HepG2 (cell line): Measurements from ENCODE around the gene YEATS4. TPM values are rescaled to one million over a fixed set of nuclear protein-coding genes. Genes with fewer than 3 reads are reported as not detected.

Source experiments
- ARHGAP35 ChIP-seq: sonication (generic); formaldehyde crosslinking; IDR thresholded peaks from 2 replicates; pipeline ENCODE4 v1.9.0; 2022; ENCODE audit warnings: mild to moderate bottlenecking, inconsistent platforms, moderate library complexity, missing genetic modification reagents, borderline replicate concordance
- KAT2B ChIP-seq: fragments of 150-350 bp; IDR thresholded peaks from 2 replicates; pipeline ENCODE4 v1.6.1; 2014; ENCODE audit warnings: low read depth, low read length, borderline replicate concordance
- PHF21A ChIP-seq: sonication (generic); formaldehyde crosslinking; IDR thresholded peaks from 2 replicates; pipeline ENCODE4 v1.5.0; 2020; ENCODE audit warnings: mild to moderate bottlenecking, missing genetic modification reagents
- PRPF4 ChIP-seq: fragments of 200-400 bp; formaldehyde crosslinking; IDR thresholded peaks from 2 replicates; pipeline ENCODE4 v1.6.1; 2016; ENCODE audit warnings: low read length, low read depth; ENCODE audit not compliant: poor library complexity, severe bottlenecking
- RCOR2 ChIP-seq: IDR thresholded peaks from 2 replicates; pipeline ENCODE4 v1.6.1; 2016; ENCODE audit warnings: missing biosample characterization, missing genetic modification reagents
- REPIN1 ChIP-seq: sonication (generic); formaldehyde crosslinking; IDR thresholded peaks from 2 replicates; pipeline ENCODE4 v1.8.0; 2022; ENCODE audit warnings: missing genetic modification reagents, low read depth, mild to moderate bottlenecking, borderline replicate concordance
- SMYD3 ChIP-seq: sonication (generic); formaldehyde crosslinking; IDR thresholded peaks from 2 replicates; pipeline ENCODE4 v1.8.1; 2023; ENCODE audit warnings: mild to moderate bottlenecking, missing genetic modification reagents
- TAF15 ChIP-seq: fragments of 200-400 bp; formaldehyde crosslinking; IDR thresholded peaks from one replicate; pipeline ENCODE4 v1.6.1; 2018; ENCODE audit warnings: mild to moderate bottlenecking, low read depth, low read length; ENCODE audit not compliant: poor library complexity, severe bottlenecking
- TEAD2 ChIP-seq: sonication (generic); formaldehyde crosslinking; IDR thresholded peaks from 2 replicates; pipeline ENCODE4 v1.9.0; 2021; ENCODE audit warnings: missing genetic modification reagents
- TGIF2 ChIP-seq: IDR thresholded peaks from 2 replicates; pipeline ENCODE4 v1.6.1; 2016; ENCODE audit warnings: control low read depth, missing compliant biosample characterization
- XBP1 ChIP-seq: sonication (generic); formaldehyde crosslinking; IDR thresholded peaks from 2 replicates; pipeline ENCODE4 v1.5.0; 2020; ENCODE audit warnings: missing genetic modification reagents
- ZMAT3 ChIP-seq: sonication (generic); formaldehyde crosslinking; conservative IDR thresholded peaks from 2 replicates; pipeline ENCODE4 v1.7.0; 2021; ENCODE audit warnings: missing genetic modification reagents
- ZNF143 ChIP-seq: sonication (generic); formaldehyde crosslinking; IDR thresholded peaks from 2 replicates; pipeline ENCODE4 v1.4.0; 2020; ENCODE audit warnings: missing genetic modification reagents
- ZNF274 ChIP-seq: sonication (generic); formaldehyde crosslinking; IDR thresholded peaks from 2 replicates; pipeline ENCODE4 v1.5.1; 2020; ENCODE audit warnings: mild to moderate bottlenecking, missing genetic modification reagents
- ZNF569 ChIP-seq: sonication (generic); formaldehyde crosslinking; IDR thresholded peaks from 2 replicates; pipeline ENCODE4 v1.5.0; 2020; ENCODE audit warnings: mild to moderate bottlenecking, missing genetic modification reagents, moderate library complexity, borderline replicate concordance
- ZNF737 ChIP-seq: sonication (generic); formaldehyde crosslinking; IDR thresholded peaks from 2 replicates; pipeline ENCODE4 v1.5.0; 2020; ENCODE audit warnings: missing genetic modification reagents, mild to moderate bottlenecking, borderline replicate concordance
- polyA plus RNA-seq, 8 experiments: library from polyadenylated mRNA; depleted of rRNA in 3 of 8; stranded (reverse) in 7 of 8; unstranded in 1 of 8; fragments of >200 nt; fragmentation: Illumina TruSeq in 4 of 8; extraction: Trizol in 4 of 8; gene quantifications; 2 replicates each; pipeline versions ENCODE4 v1.2.1 to v1.2.3, GENCODE V29; 2011 to 2016; ENCODE audit warnings: low read depth in 4 of 8, missing spikeins in 1 of 8, mixed read lengths in 1 of 8; ENCODE audit not compliant: insufficient read depth in 1 of 8
- total RNA-seq, 5 experiments: library from RNA; depleted of rRNA; stranded (reverse); fragments of >200 nt; fragmentation: Illumina TruSeq; extraction: Trizol; gene quantifications; 2 replicates each; pipeline ENCODE4 v1.2.3, GENCODE V29; 2016; ENCODE audit warnings: low read depth in 1 of 5
- TF ChIP-seq, protein P1 (sequence below): sonication (generic); formaldehyde crosslinking; IDR thresholded peaks from 2 replicates; pipeline ENCODE4 v1.4.0; 2020; ENCODE audit warnings: missing genetic modification reagents, low read depth, mild to moderate bottlenecking, borderline replicate concordance
- TF ChIP-seq, protein P2 (sequence below): IDR thresholded peaks from 2 replicates; pipeline ENCODE4 v1.6.1; 2016; ENCODE audit warnings: missing compliant biosample characterization, missing genetic modification reagents, borderline replicate concordance
- TF ChIP-seq, protein P3 (sequence below): sonication (generic); formaldehyde crosslinking; IDR thresholded peaks from 2 replicates; pipeline ENCODE4 v1.8.0; 2022; ENCODE audit warnings: mild to moderate bottlenecking, missing genetic modification reagents, moderate library complexity
- TF ChIP-seq, protein P4 (sequence below): sonication (generic); formaldehyde crosslinking; IDR thresholded peaks from 2 replicates; pipeline ENCODE4 v1.5.0; 2020; ENCODE audit warnings: mild to moderate bottlenecking, missing genetic modification reagents, borderline replicate concordance
- TF ChIP-seq, protein P5 (sequence below): IDR thresholded peaks from 2 replicates; pipeline ENCODE4 v1.6.1; 2016

Gene YEATS4
- total and polyA plus RNA-seq, 2 of the 13 experiments (the other 11 are each of a cell fraction or from before 2014, with no cell fraction given), result 16.8 to 45.0 TPM

GRCh38 chr12:69354556-69355187, 4.9 kb upstream of the YEATS4 start (continued):
- TF ChIP-seq, protein P1, sequence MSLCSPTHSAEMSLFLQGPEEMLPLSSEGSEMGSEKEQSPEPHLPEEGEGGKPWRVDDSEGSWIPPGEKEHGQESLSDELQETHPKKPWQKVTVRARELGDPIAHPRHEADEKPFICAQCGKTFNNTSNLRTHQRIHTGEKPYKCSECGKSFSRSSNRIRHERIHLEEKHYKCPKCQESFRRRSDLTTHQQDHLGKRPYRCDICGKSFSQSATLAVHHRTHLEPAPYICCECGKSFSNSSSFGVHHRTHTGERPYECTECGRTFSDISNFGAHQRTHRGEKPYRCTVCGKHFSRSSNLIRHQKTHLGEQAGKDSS (CRISPR knock-in tag), result peak; percentile 70; the same call in 1 of the 2 replicates
- TF ChIP-seq, protein P2, sequence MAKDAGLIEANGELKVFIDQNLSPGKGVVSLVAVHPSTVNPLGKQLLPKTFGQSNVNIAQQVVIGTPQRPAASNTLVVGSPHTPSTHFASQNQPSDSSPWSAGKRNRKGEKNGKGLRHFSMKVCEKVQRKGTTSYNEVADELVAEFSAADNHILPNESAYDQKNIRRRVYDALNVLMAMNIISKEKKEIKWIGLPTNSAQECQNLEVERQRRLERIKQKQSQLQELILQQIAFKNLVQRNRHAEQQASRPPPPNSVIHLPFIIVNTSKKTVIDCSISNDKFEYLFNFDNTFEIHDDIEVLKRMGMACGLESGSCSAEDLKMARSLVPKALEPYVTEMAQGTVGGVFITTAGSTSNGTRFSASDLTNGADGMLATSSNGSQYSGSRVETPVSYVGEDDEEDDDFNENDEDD (CRISPR knock-in tag), result peak; percentile 66; the same call in 1 of the 2 replicates
- TF ChIP-seq ZNF274 (CRISPR knock-in tag) (no peak; the same call in 1 of the 2 replicates), TAF15 (no peak), PRPF4 (no peak), KAT2B (no peak), PHF21A (CRISPR knock-in tag) (no peak), SMYD3 (CRISPR knock-in tag) (peak; percentile 98), ZMAT3 (CRISPR knock-in tag) (no peak), ZNF569 (CRISPR knock-in tag) (peak; percentile 49; the same call in 1 of the 2 replicates), TEAD2 (CRISPR knock-in tag) (no peak), ZNF143 (CRISPR knock-in tag) (peak; percentile 78), ZNF737 (CRISPR knock-in tag) (no peak), XBP1 (no peak), RCOR2 (CRISPR knock-in tag) (no peak), ARHGAP35 (CRISPR knock-in tag) (no peak), TGIF2 (CRISPR knock-in tag) (no peak), REPIN1 (peak; percentile 78)
- TF ChIP-seq, protein P3, sequence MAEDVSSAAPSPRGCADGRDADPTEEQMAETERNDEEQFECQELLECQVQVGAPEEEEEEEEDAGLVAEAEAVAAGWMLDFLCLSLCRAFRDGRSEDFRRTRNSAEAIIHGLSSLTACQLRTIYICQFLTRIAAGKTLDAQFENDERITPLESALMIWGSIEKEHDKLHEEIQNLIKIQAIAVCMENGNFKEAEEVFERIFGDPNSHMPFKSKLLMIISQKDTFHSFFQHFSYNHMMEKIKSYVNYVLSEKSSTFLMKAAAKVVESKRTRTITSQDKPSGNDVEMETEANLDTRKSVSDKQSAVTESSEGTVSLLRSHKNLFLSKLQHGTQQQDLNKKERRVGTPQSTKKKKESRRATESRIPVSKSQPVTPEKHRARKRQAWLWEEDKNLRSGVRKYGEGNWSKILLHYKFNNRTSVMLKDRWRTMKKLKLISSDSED (CRISPR knock-in tag), result peak; percentile 45; the same call in 1 of the 2 replicates
- TF ChIP-seq, protein P4, sequence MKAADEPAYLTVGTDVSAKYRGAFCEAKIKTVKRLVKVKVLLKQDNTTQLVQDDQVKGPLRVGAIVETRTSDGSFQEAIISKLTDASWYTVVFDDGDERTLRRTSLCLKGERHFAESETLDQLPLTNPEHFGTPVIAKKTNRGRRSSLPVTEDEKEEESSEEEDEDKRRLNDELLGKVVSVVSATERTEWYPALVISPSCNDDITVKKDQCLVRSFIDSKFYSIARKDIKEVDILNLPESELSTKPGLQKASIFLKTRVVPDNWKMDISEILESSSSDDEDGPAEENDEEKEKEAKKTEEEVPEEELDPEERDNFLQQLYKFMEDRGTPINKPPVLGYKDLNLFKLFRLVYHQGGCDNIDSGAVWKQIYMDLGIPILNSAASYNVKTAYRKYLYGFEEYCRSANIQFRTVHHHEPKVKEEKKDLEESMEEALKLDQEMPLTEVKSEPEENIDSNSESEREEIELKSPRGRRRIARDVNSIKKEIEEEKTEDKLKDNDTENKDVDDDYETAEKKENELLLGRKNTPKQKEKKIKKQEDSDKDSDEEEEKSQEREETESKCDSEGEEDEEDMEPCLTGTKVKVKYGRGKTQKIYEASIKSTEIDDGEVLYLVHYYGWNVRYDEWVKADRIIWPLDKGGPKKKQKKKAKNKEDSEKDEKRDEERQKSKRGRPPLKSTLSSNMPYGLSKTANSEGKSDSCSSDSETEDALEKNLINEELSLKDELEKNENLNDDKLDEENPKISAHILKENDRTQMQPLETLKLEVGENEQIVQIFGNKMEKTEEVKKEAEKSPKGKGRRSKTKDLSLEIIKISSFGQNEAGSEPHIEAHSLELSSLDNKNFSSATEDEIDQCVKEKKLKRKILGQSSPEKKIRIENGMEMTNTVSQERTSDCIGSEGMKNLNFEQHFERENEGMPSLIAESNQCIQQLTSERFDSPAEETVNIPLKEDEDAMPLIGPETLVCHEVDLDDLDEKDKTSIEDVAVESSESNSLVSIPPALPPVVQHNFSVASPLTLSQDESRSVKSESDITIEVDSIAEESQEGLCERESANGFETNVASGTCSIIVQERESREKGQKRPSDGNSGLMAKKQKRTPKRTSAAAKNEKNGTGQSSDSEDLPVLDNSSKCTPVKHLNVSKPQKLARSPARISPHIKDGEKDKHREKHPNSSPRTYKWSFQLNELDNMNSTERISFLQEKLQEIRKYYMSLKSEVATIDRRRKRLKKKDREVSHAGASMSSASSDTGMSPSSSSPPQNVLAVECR (CRISPR knock-in tag), result no peak
- TF ChIP-seq, protein P5, sequence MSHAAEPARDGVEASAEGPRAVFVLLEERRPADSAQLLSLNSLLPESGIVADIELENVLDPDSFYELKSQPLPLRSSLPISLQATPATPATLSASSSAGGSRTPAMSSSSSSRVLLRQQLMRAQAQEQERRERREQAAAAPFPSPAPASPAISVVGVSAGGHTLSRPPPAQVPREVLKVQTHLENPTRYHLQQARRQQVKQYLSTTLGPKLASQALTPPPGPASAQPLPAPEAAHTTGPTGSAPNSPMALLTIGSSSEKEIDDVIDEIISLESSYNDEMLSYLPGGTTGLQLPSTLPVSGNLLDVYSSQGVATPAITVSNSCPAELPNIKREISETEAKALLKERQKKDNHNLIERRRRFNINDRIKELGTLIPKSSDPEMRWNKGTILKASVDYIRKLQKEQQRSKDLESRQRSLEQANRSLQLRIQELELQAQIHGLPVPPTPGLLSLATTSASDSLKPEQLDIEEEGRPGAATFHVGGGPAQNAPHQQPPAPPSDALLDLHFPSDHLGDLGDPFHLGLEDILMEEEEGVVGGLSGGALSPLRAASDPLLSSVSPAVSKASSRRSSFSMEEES (CRISPR knock-in tag), result 0 out of 2 replicates have a peak, but pooled peaks have one; percentile 22
